Thyroid gland (tissue), 4 donors: ENCODE measurements around the gene FNDC3B. TPM values are rescaled to one million over a fixed set of nuclear protein-coding genes. Genes with fewer than 3 reads are reported as not detected.

Experiments
- DNase-seq, 2 donors: peaks; one replicate each; pipeline ENCODE4 v3.0.0-alpha.2; 2019
- H3K27ac ChIP-seq, 3 donors: fragments of 200-600 bp; sonication (generic); 1 replicate in 2 of 3; 2 replicates in 1 of 3; pipeline ENCODE4 v1.5.1; 2016 to 2019; ENCODE audit warnings: mild to moderate bottlenecking in 1 of 3, moderate library complexity in 1 of 3
- H3K27me3 ChIP-seq: fragments of 200-600 bp; sonication (generic); one replicate; pipeline ENCODE4 v1.5.1; 2019
- H3K36me3 ChIP-seq, 2 donors: fragments of 200-600 bp; sonication (generic); one replicate each; pipeline ENCODE4 v1.5.1; 2016 to 2019
- H3K4me1 ChIP-seq, 2 donors: fragments of 200-600 bp; sonication (generic); one replicate each; pipeline ENCODE4 v1.5.1; 2017 to 2019
- H3K4me3 ChIP-seq, 3 donors: fragments of 200-600 bp; sonication (generic); replicated peaks in 1 of 3; 1 replicate in 2 of 3; 2 replicates in 1 of 3; pipeline ENCODE4 v1.5.1; 2016; ENCODE audit warnings: mild to moderate bottlenecking in 1 of 3
- H3K9me3 ChIP-seq: fragments of 200-600 bp; sonication (generic); one replicate; pipeline ENCODE4 v1.5.1; 2017
- CTCF ChIP-seq, 6 experiments: fragments of 200-600 bp in 3 of 6; fragments of 450-650 bp in 3 of 6; sonication (generic) in 3 of 6; IDR thresholded peaks; one replicate each; pipeline ENCODE4 v1.5.1; 2016 to 2019; ENCODE audit warnings: antibody characterized with exemption in 6 of 6, mild to moderate bottlenecking in 2 of 6, inconsistent platforms in 1 of 6, moderate library complexity in 1 of 6
- POLR2A ChIP-seq, 2 donors: fragments of 450-650 bp; IDR thresholded peaks; one replicate each; pipeline ENCODE4 v1.6.1; 2017; ENCODE audit warnings: antibody characterized with exemption in 2 of 2, mild to moderate bottlenecking in 2 of 2, moderate library complexity in 1 of 2
- WGBS, 2 donors: methylation state at CpG; one replicate each; pipeline ENCODE4 v1.1.5; 2017; 5-methylcytosine and 5-hydroxymethylcytosine counted together
- intact Hi-C: fragments of 100-400 bp; cut with DNase I; formaldehyde crosslinking; loops from one replicate; pipeline ENCODE4 v1.15.1; 2023
- total RNA-seq, 4 donors: library from RNA; depleted of rRNA; stranded (reverse); fragments of >200 nt; gene quantifications; one replicate each; pipeline ENCODE4 v1.2.3, GENCODE V29; 2016

Gene FNDC3B
- total RNA-seq, 4 donors from 2014 or later = 118 to 172 (median 146) TPM

GRCh38 chr3:172021164-172021563 is 18.2 kb upstream of the FNDC3B start:
- Histone ChIP-seq H3K9me3 (no peaks in the 10 kb centered on the region), H3K4me1 (no peaks in the 10 kb centered on the region), H3K36me3 (no peaks in the 10 kb centered on the region), H3K4me3 (no peak overlapping the region), H3K27me3 (no peaks in the 10 kb centered on the region), H3K27ac (no peak overlapping the region)
- no peak for DNase-seq
- intact Hi-C loops = no loop called here
- TF ChIP-seq POLR2A (IDR thresholded peaks at IDR 0.05) (no peak), CTCF (IDR thresholded peaks at IDR 0.05) (no peak)
- 50 to 66% methylated on average over 1 of the region's 1 CpG for WGBS, 2 donors

GRCh38 chr3:172021859-172022258 is 17.5 kb upstream of the FNDC3B start:
- no peaks in the 10 kb centered on the region for H3K9me3 ChIP-seq
- DNase-seq = no peak
- WGBS, 2 donors = 90 to 94% methylated on average over 4 of the region's 4 CpGs
- no peaks in the 10 kb centered on the region for H3K4me1 ChIP-seq
- TF ChIP-seq CTCF (IDR thresholded peaks at IDR 0.05) = no peak
- TF ChIP-seq POLR2A (IDR thresholded peaks at IDR 0.05) = no peak
- no peak overlapping the region for H3K27ac ChIP-seq
- H3K4me3 ChIP-seq = no peak overlapping the region
- H3K36me3 ChIP-seq = no peaks in the 10 kb centered on the region
- H3K27me3 ChIP-seq = no peaks in the 10 kb centered on the region
- intact Hi-C loops = no loop called here

GRCh38 chr3:172023915-172024314 is 15.5 kb upstream of the FNDC3B start:
- no peak for DNase-seq
- H3K9me3 ChIP-seq = no peaks in the 10 kb centered on the region
- H3K36me3 ChIP-seq = no peaks in the 10 kb centered on the region
- H3K4me1 ChIP-seq = no peaks in the 10 kb centered on the region
- 90 to 91% methylated on average over 2 of the region's 2 CpGs for WGBS, 2 donors
- intact Hi-C loops = no loop called here
- H3K27ac ChIP-seq = no peak overlapping the region
- TF ChIP-seq POLR2A (IDR thresholded peaks at IDR 0.05) = no peak
- no peak for TF ChIP-seq CTCF (IDR thresholded peaks at IDR 0.05)
- H3K27me3 ChIP-seq = no peaks in the 10 kb centered on the region
- H3K4me3 ChIP-seq = no peak overlapping the region

GRCh38 chr3:172024679-172025078 is 14.7 kb upstream of the FNDC3B start:
- WGBS, 2 donors = 97 to 98% methylated on average over 3 of the region's 3 CpGs

More at GRCh38 chr3:172024679-172025078, 14.7 kb upstream of the FNDC3B start:
- intact Hi-C loops = no loop called here
- Histone ChIP-seq H3K4me1 (no peaks in the 10 kb centered on the region), H3K27ac (no peak overlapping the region), H3K27me3 (no peaks in the 10 kb centered on the region), H3K36me3 (no peaks in the 10 kb centered on the region), H3K4me3 (no peak overlapping the region), H3K9me3 (no peaks in the 10 kb centered on the region)
- no peak for DNase-seq
- TF ChIP-seq CTCF (IDR thresholded peaks at IDR 0.05) (no peak), POLR2A (IDR thresholded peaks at IDR 0.05) (no peak)
